ENCODE results near the gene RAB40B. TPM values are rescaled to one million over a fixed set of nuclear protein-coding genes. Genes with fewer than 3 reads are reported as not detected.

Gene RAB40B
- total and polyA plus RNA-seq, 2 of the 13 experiments (the other 11 are each of a cell fraction or from before 2014, with no cell fraction given): 6.2 to 6.5 TPM

GRCh38 chr17:82668631-82669099 lies 29.8 kb downstream of the RAB40B start (continued):
- TF ChIP-seq POLR2G (IDR thresholded peaks at IDR 0.05; ENCODE audit: low read depth, low read length) (peak; percentile 57), PHF21A (CRISPR knock-in tag; IDR thresholded peaks at IDR 0.05) (peak; percentile 72), ZNF768 (CRISPR knock-in tag; IDR thresholded peaks at IDR 0.05) (peak; percentile 97), ASH2L (IDR thresholded peaks at IDR 0.05; ENCODE audit: insufficient read length, low read depth, low read length) (peak; percentile 18), ZNF333 (CRISPR knock-in tag; IDR thresholded peaks at IDR 0.05; ENCODE audit: borderline replicate concordance) (0 out of 2 replicates have a peak, but pooled peaks have one; percentile 12), KDM5B (CRISPR knock-in tag; IDR thresholded peaks at IDR 0.05; ENCODE audit: borderline replicate concordance) (peak; percentile 74; the same call in 1 of the 2 replicates), THAP9 (CRISPR knock-in tag; IDR thresholded peaks at IDR 0.05; ENCODE audit: borderline replicate concordance) (peak; percentile 95), ZC3H13 (CRISPR knock-in tag; IDR thresholded peaks at IDR 0.05) (no peak)

GRCh38 chr17:82668024-82668630 lies 30.4 kb downstream of the RAB40B start:
- Histone ChIP-seq H3K27ac (ENCODE audit: extremely low read length, insufficient read depth, low read length) (no peak overlapping the region), H3K9me3 (ENCODE audit: low read length) (no peaks in the 10 kb centered on the region), H3K36me3 (replicated peaks in 1 of 2; ENCODE audit: control insufficient read depth in 1 of 2, insufficient read depth in 2 of 2, low read length in 2 of 2) (no peaks in the 10 kb centered on the region), H3K79me2 (ENCODE audit: insufficient read depth, low read length) (no peaks in the 10 kb centered on the region), H3K4me1 (ENCODE audit: insufficient read depth, low read length) (peaks cover 17% of the 10 kb centered on the region), H3K4me3 (replicated peaks in 1 of 3; ENCODE audit: insufficient read depth in 1 of 3, low read depth in 2 of 3, low read length in 3 of 3) (peak overlapping the region in 1 of 3 experiments; percentile 46; a peak in 1 of 6 replicates), H3K27me3 (ENCODE audit: control insufficient read depth in 1 of 2, insufficient read depth in 2 of 2, low read length in 2 of 2) (no peaks in the 10 kb centered on the region), H4K20me1 (ENCODE audit: insufficient read depth, low read length) (no peaks in the 10 kb centered on the region), H3K4me2 (ENCODE audit: low read depth, low read length) (peak overlapping the region; percentile 72), H3K9ac (ENCODE audit: insufficient read depth, low read depth, low read length) (no peak overlapping the region), H2AFZ (ENCODE audit: low read length) (no peak overlapping the region)
- no TSS peak for BruUV-seq (replicated peaks)
- in situ Hi-C loops (cut with HindIII; ENCODE audit: extremely low pct_ligation_motif_present, low pct_unique_long_range_greater_than_20kb) (loop anchor here (5.0 kb wide), 1 partner anchor 109 kb away; no protein-coding TSS in a partner anchor), intact Hi-C loops (cut with micrococcal nuclease; ENCODE audit: unreplicated experiment) (loop anchor here (1.0 kb wide), 2 partner anchors 99 to 107 kb away; no protein-coding TSS in a partner anchor)
- DNase-seq (ENCODE audit: low spot score) (no peak), ATAC-seq (no peak), FAIRE-seq (no peak)
- WGBS (ENCODE audit: low lambda C conversion rate): 62% methylated on average over 13 of the region's 16 CpGs
- ChIA-PET CTCF (ENCODE audit: low intra/inter-chr PET ratio, low total read pairs) (interaction anchor here (0.8 to 2.7 kb wide), 6 partner anchors 11 to 114 kb away, joined by 3 to 26 read pairs (median 5); no protein-coding TSS in a partner anchor), POLR2A (interaction anchor here (0.7 to 2.0 kb wide), 3 partner anchors 44 to 354 kb away, joined by 3 to 5 read pairs (median 5); no protein-coding TSS in a partner anchor)
- TF ChIP-seq ARID4A (CRISPR knock-in tag; IDR thresholded peaks at IDR 0.05; ENCODE audit: borderline replicate concordance): no peak
- TF ChIP-seq ZNF225 (CRISPR knock-in tag; IDR thresholded peaks at IDR 0.05): peak; percentile 51; the same call in 1 of the 2 replicates
- no peak for TF ChIP-seq GLI4 (CRISPR knock-in tag; IDR thresholded peaks at IDR 0.05; ENCODE audit: borderline replicate concordance)
- no peak for TF ChIP-seq ZNF33A (CRISPR knock-in tag; IDR thresholded peaks at IDR 0.05; ENCODE audit: borderline replicate concordance)
- TF ChIP-seq RELA (CRISPR knock-in tag; IDR thresholded peaks at IDR 0.05): no peak
- no peak for TF ChIP-seq NFIC (IDR thresholded peaks at IDR 0.05; ENCODE audit: low read length)
